Parathyroid adenoma (tissue), 2 donors: Measurements from ENCODE around the gene TNNC2.

Experiments
- H2AFZ ChIP-seq: fragments of 300-600 bp; sonication (generic); one replicate; pipeline ENCODE4 v1.7.0; 2017; ENCODE audit warnings: antibody characterized with exemption, mild to moderate bottlenecking
- H3K27ac ChIP-seq: fragments of 300-600 bp; sonication (generic); one replicate; pipeline ENCODE4 v1.7.0; 2017
- H3K27me3 ChIP-seq: fragments of 300-600 bp; sonication (generic); one replicate; pipeline ENCODE4 v1.7.0; 2017; ENCODE audit warnings: low read length; ENCODE audit not compliant: control insufficient read depth, insufficient read depth
- H3K36me3 ChIP-seq: fragments of 300-600 bp; sonication (generic); one replicate; pipeline ENCODE4 v1.7.0; 2017; ENCODE audit warnings: low read length; ENCODE audit not compliant: control insufficient read depth, insufficient read depth
- H3K4me1 ChIP-seq: fragments of 300-600 bp; sonication (generic); one replicate; pipeline ENCODE4 v1.7.0; 2017; ENCODE audit warnings: control low read depth
- H3K4me2 ChIP-seq: fragments of 300-600 bp; sonication (generic); one replicate; pipeline ENCODE4 v1.7.0; 2017; ENCODE audit warnings: low read length
- H3K4me3 ChIP-seq: fragments of 300-600 bp; sonication (generic); one replicate; pipeline ENCODE4 v1.7.0; 2017; ENCODE audit warnings: low read depth, low read length
- H3K79me2 ChIP-seq: fragments of 300-600 bp; sonication (generic); one replicate; pipeline ENCODE4 v1.7.0; 2017; ENCODE audit warnings: control low read depth
- H3K9ac ChIP-seq: fragments of 300-600 bp; sonication (generic); one replicate; pipeline ENCODE4 v1.7.0; 2017; ENCODE audit warnings: mild to moderate bottlenecking
- H3K9me3 ChIP-seq: fragments of 300-600 bp; sonication (generic); one replicate; pipeline ENCODE4 v1.7.0; 2017; ENCODE audit warnings: low read length; ENCODE audit not compliant: control insufficient read depth
- TF ChIP-seq, protein P1 (sequence below): fragments of 300-600 bp; sonication (generic); IDR thresholded peaks from one replicate; pipeline ENCODE4 v1.7.0; 2017; ENCODE audit warnings: antibody characterized with exemption, mild to moderate bottlenecking
- donor health status: primary hyperparathyroidism.

The TNNC2 gene

DNA sequence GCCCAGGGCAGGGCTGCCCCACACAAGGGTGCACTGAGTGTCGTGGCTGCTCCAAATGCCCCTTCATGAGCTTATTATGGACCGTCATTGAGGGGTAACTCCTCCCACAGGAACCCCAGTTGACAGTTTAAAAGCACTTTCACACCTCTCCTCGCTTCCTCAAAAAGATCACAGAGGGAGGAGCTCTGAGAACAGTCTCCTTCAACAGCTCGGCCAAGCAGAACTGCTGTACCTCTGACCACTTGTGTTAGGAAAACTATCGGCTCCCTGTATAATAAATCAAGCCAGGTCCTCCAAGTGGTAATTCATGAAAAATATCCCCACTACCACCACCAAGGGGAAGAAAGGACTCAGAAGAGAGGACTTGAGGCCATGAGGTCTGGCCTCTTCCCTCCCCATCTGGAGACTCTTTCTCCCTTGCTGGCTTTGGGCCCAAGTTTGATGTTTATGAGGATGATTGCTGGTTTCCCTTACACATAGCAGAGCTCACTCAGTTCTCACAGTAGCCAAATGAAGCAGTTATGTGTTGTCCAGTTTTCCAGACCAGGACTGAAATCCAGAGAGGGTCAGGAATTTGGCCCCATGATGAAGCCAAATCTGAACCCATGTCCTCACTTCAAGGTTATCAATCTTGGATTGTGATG lies 15.2 kb upstream of the TNNC2 start:
- no peak overlapping the region for H3K27ac ChIP-seq
- H3K4me2 ChIP-seq, result no peak overlapping the region
- no peak overlapping the region for H2AFZ ChIP-seq
- H3K9ac ChIP-seq, result no peak overlapping the region
- H3K4me1 ChIP-seq, result no peaks in the 10 kb centered on the region
- H3K36me3 ChIP-seq, result no peaks in the 10 kb centered on the region
- TF ChIP-seq, protein P1, sequence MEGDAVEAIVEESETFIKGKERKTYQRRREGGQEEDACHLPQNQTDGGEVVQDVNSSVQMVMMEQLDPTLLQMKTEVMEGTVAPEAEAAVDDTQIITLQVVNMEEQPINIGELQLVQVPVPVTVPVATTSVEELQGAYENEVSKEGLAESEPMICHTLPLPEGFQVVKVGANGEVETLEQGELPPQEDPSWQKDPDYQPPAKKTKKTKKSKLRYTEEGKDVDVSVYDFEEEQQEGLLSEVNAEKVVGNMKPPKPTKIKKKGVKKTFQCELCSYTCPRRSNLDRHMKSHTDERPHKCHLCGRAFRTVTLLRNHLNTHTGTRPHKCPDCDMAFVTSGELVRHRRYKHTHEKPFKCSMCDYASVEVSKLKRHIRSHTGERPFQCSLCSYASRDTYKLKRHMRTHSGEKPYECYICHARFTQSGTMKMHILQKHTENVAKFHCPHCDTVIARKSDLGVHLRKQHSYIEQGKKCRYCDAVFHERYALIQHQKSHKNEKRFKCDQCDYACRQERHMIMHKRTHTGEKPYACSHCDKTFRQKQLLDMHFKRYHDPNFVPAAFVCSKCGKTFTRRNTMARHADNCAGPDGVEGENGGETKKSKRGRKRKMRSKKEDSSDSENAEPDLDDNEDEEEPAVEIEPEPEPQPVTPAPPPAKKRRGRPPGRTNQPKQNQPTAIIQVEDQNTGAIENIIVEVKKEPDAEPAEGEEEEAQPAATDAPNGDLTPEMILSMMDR, result no peak
- H3K79me2 ChIP-seq, result peaks cover 3% of the 10 kb centered on the region
- H3K4me3 ChIP-seq, result no peak overlapping the region
- no peaks in the 10 kb centered on the region for H3K9me3 ChIP-seq
- H3K27me3 ChIP-seq, result no peaks in the 10 kb centered on the region

- Histone ChIP-seq H3K4me3 (no peak overlapping the region), H3K9ac (no peak overlapping the region), H3K36me3 (no peaks in the 10 kb centered on the region), H3K4me1 (no peaks in the 10 kb centered on the region), H2AFZ (no peak overlapping the region), H3K27me3 (no peaks in the 10 kb centered on the region), H3K9me3 (no peaks in the 10 kb centered on the region), H3K4me2 (no peak overlapping the region), H3K79me2 (peaks cover 3% of the 10 kb centered on the region), H3K27ac (no peak overlapping the region)
- TF ChIP-seq, protein P1, result no peak
These were observed 14.5 kb upstream of the TNNC2 start for GRCh38 chr20:45841407-45842129.

DNA sequence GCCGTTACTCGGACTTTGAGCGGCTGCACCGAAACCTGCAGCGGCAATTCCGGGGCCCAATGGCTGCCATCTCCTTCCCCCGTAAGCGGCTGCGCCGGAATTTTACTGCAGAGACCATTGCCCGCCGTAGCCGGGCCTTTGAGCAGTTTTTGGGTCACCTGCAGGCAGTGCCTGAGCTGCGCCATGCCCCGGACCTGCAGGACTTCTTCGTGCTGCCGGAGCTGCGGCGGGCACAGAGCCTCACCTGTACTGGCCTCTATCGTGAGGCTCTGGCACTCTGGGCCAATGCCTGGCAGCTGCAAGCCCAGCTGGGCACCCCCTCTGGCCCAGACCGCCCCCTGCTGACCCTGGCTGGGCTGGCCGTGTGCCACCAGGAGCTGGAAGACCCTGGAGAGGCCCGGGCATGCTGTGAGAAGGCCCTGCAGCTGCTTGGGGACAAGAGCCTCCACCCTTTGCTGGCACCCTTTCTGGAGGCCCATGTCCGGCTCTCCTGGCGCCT lies 13.6 kb upstream of the TNNC2 start:
- Histone ChIP-seq H3K9ac (no peak overlapping the region), H3K79me2 (no peaks in the 10 kb centered on the region), H3K4me3 (no peak overlapping the region), H3K9me3 (no peaks in the 10 kb centered on the region), H3K27me3 (no peaks in the 10 kb centered on the region), H3K4me1 (peaks cover under 1% of the 10 kb centered on the region), H2AFZ (no peak overlapping the region), H3K27ac (no peak overlapping the region), H3K4me2 (no peak overlapping the region), H3K36me3 (no peaks in the 10 kb centered on the region)
- TF ChIP-seq, protein P1, result no peak

DNA sequence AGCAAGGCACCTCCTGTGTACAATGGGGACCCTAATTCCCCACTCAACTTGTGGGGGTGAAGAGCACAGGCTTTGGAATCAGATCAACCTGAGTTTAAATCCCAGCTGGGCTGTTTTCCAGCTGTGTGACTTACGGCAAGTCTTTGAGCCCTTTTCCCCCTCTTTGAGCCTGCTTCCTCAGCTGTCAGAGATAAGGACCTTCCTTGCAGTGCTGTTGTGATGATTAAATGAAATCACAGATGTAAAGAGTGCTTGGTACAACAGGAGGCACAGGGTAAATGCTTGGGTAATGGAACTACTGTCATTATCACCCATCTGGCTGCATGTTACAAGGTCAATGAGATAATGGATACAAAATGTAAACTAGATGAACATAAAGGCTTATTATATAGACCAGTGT lies 9.7 kb upstream of the TNNC2 start:
- Histone ChIP-seq H3K36me3 (no peaks in the 10 kb centered on the region), H3K9ac (no peak overlapping the region), H3K4me2 (no peak overlapping the region), H2AFZ (no peak overlapping the region), H3K79me2 (no peaks in the 10 kb centered on the region), H3K27ac (no peak overlapping the region), H3K4me1 (peaks cover 17% of the 10 kb centered on the region), H3K27me3 (no peaks in the 10 kb centered on the region), H3K9me3 (no peaks in the 10 kb centered on the region), H3K4me3 (no peak overlapping the region)
- TF ChIP-seq, protein P1, result no peak
